IMR-90 (cell line): ENCODE data around the gene ACTA2. TPM values are rescaled to one million over a fixed set of nuclear protein-coding genes. Genes with fewer than 3 reads are reported as not detected.

ENCODE experiments used
- ATAC-seq: fragments of 200-7000 bp; cut with Tn5 transposase; 2 replicates; pipeline ENCODE4 v1.9.1; 2020; ENCODE audit warnings: low read depth, mild to moderate bottlenecking, moderate library complexity
- BruUV-seq: library from RNA; stranded (reverse); fragments of 400-500 nt; replicated peaks from 2 replicates; lab custom pipeline; 2021; lab: Mats Ljungman, UMichigan
- CTCF ChIA-PET: fragments of 300-600 bp; formaldehyde crosslinking; extraction: SDS; loops from one replicate; lab custom pipeline; 2021; ENCODE audit warnings: antibody characterized with exemption; lab: Yijun Ruan, JAX
- POLR2A ChIA-PET: fragments of 300-600 bp; sonication (Branson Sonifier 250); formaldehyde crosslinking; loops from one replicate; lab custom pipeline; 2022; ENCODE audit warnings: antibody characterized with exemption; ENCODE audit not compliant: unreplicated experiment; lab: Charles Lee
- DNase-seq: peaks from one replicate; pipeline ENCODE4 v3.0.0; 2013
- H2AFZ ChIP-seq: replicated peaks from 2 replicates; pipeline ENCODE3; 2013; ENCODE audit warnings: low read length, mild to moderate bottlenecking; ENCODE audit not compliant: poor library complexity
- H2AK5ac ChIP-seq: 2 replicates; pipeline ENCODE4 v1.6.1; 2013; ENCODE audit warnings: low read depth, low read length, inconsistent platforms
- H2AK9ac ChIP-seq: replicated peaks from 2 replicates; pipeline ENCODE3; 2013; ENCODE audit warnings: mild to moderate bottlenecking, low read depth, low read length, moderate library complexity; ENCODE audit not compliant: poor library complexity
- H2BK120ac ChIP-seq: 2 replicates; pipeline ENCODE4 v1.6.1; 2013; ENCODE audit warnings: low read depth, low read length, inconsistent platforms
- H2BK15ac ChIP-seq: 3 replicates; pipeline ENCODE4 v1.6.1; 2013; ENCODE audit warnings: low read depth, low read length, inconsistent platforms
- H2BK20ac ChIP-seq: 2 replicates; pipeline ENCODE4 v1.6.1; 2013; ENCODE audit warnings: low read depth, mild to moderate bottlenecking, inconsistent platforms, low read length, moderate library complexity
- H2BK5ac ChIP-seq: 2 replicates; pipeline ENCODE4 v1.6.1; 2013; ENCODE audit warnings: mild to moderate bottlenecking, low read depth, low read length, inconsistent platforms; ENCODE audit not compliant: poor library complexity, severe bottlenecking
- H3K14ac ChIP-seq: replicated peaks from 2 replicates; pipeline ENCODE4 v1.6.1; 2013; ENCODE audit warnings: low read depth, low read length, inconsistent platforms
- H3K18ac ChIP-seq: 2 replicates; pipeline ENCODE4 v1.6.1; 2013; ENCODE audit warnings: low read depth, low read length, control low read depth
- H3K23ac ChIP-seq: 2 replicates; pipeline ENCODE4 v1.6.1; 2013; ENCODE audit warnings: low read depth, low read length, inconsistent platforms
- H3K27ac ChIP-seq: 2 replicates; pipeline ENCODE4 v1.5.1; 2013; ENCODE audit warnings: mild to moderate bottlenecking, control low read depth, low read length; ENCODE audit not compliant: insufficient read depth
- H3K27me3 ChIP-seq: 2 replicates; pipeline ENCODE4 v1.6.1; 2013; ENCODE audit warnings: low read length; ENCODE audit not compliant: control insufficient read depth, insufficient read depth
- H3K36me3 ChIP-seq: 2 replicates; pipeline ENCODE4 v1.6.1; 2013; ENCODE audit warnings: low read length, mixed read lengths; ENCODE audit not compliant: control insufficient read depth, insufficient read depth
- H3K4ac ChIP-seq: 2 replicates; pipeline ENCODE4 v1.6.1; 2013; ENCODE audit warnings: low read depth, low read length, inconsistent platforms
- H3K4me1 ChIP-seq: 2 replicates; pipeline ENCODE4 v1.6.1; 2013; ENCODE audit warnings: low read length, mixed read lengths; ENCODE audit not compliant: control insufficient read depth, insufficient read depth
- H3K4me2 ChIP-seq: 2 replicates; pipeline ENCODE4 v1.6.1; 2013; ENCODE audit warnings: low read depth, mild to moderate bottlenecking, control low read depth, low read length, moderate library complexity
- H3K4me3 ChIP-seq: 2 replicates; pipeline ENCODE4 v1.5.1; 2013; ENCODE audit warnings: low read depth, mild to moderate bottlenecking, control low read depth, low read length, moderate library complexity; ENCODE audit not compliant: insufficient read depth
- H3K56ac ChIP-seq: 2 replicates; pipeline ENCODE4 v1.6.1; 2013; ENCODE audit warnings: low read length, inconsistent platforms; ENCODE audit not compliant: insufficient read depth; ENCODE audit errors: extremely low read depth
- H3K79me1 ChIP-seq, 2 experiments: 2 replicates each; pipeline ENCODE4 v1.6.1; 2013; ENCODE audit warnings: low read length in 2 of 2, inconsistent platforms in 1 of 2, low read depth in 1 of 2
- H3K9ac ChIP-seq: 2 replicates; pipeline ENCODE4 v1.6.1; 2013; ENCODE audit warnings: low read depth, low read length, control low read depth
- H3K9me1 ChIP-seq: 2 replicates; pipeline ENCODE4 v1.6.1; 2013; ENCODE audit warnings: low read length, inconsistent platforms; ENCODE audit not compliant: insufficient read depth
- H3K9me3 ChIP-seq: 2 replicates; pipeline ENCODE4 v1.6.1; 2013; ENCODE audit warnings: low read length; ENCODE audit not compliant: control insufficient read depth, insufficient read depth
- H4K20me1 ChIP-seq: 2 replicates; pipeline ENCODE4 v1.6.1; 2013; ENCODE audit warnings: low read length, inconsistent platforms; ENCODE audit not compliant: insufficient read depth
- H4K5ac ChIP-seq: 2 replicates; pipeline ENCODE4 v1.6.1; 2013; ENCODE audit warnings: mild to moderate bottlenecking, low read depth, low read length, control low read depth
- H4K8ac ChIP-seq, 2 experiments: 2 replicates each; pipeline ENCODE4 v1.6.1; 2013; ENCODE audit warnings: low read depth in 2 of 2, low read length in 2 of 2, control low read depth in 1 of 2, inconsistent platforms in 1 of 2
- H4K91ac ChIP-seq: 2 replicates; pipeline ENCODE4 v1.6.1; 2013; ENCODE audit warnings: low read depth, low read length, inconsistent platforms; ENCODE audit not compliant: insufficient read depth
- BHLHE40 ChIP-seq: fragments of 150-350 bp; IDR thresholded peaks from 2 replicates; pipeline ENCODE4 v1.6.1; 2016; ENCODE audit warnings: mild to moderate bottlenecking, low read depth, low read length
- CHD1 ChIP-seq: IDR thresholded peaks from 2 replicates; pipeline ENCODE4 v1.6.1; 2012; ENCODE audit warnings: low read depth, low read length, improper control_type of control experiment
- CTCF ChIP-seq: conservative IDR thresholded peaks from 2 replicates; pipeline ENCODE4 v1.5.1; 2012; ENCODE audit warnings: mild to moderate bottlenecking, low read depth, low read length, improper control_type of control experiment
- ELK1 ChIP-seq: fragments of 150-350 bp; IDR thresholded peaks from 2 replicates; pipeline ENCODE4 v1.6.1; 2016; ENCODE audit warnings: low read depth, mild to moderate bottlenecking, low read length, moderate library complexity, borderline replicate concordance
- MXI1 ChIP-seq: IDR thresholded peaks from 2 replicates; pipeline ENCODE4 v1.6.1; 2012; ENCODE audit warnings: low read depth, mild to moderate bottlenecking, low read length, moderate library complexity, borderline replicate concordance
- USF2 ChIP-seq: fragments of 150-350 bp; IDR thresholded peaks from 2 replicates; pipeline ENCODE4 v1.6.1; 2017; ENCODE audit warnings: mild to moderate bottlenecking, antibody characterized with exemption, low read length, low read depth
- WGBS, 2 experiments: methylation state at CpG; one replicate each; pipeline versions ENCODE4 v1.1.5 to v1.1.7; 2013; ENCODE audit warnings: missing lambda C conversion rate in 2 of 2; ENCODE audit not compliant: insufficient read length in 1 of 2; ENCODE audit errors: extremely low coverage in 2 of 2; 5-methylcytosine and 5-hydroxymethylcytosine counted together
- dilution Hi-C: fragments of 300-500 bp; cut with HindIII; formaldehyde crosslinking; loops from one replicate; pipeline ENCODE4 v1.14.3; 2018; ENCODE audit warnings: low sequenced_read_pairs; ENCODE audit not compliant: unreplicated experiment
- in situ Hi-C: fragments of 300-500 bp; cut with MboI; formaldehyde crosslinking; loops from 3 replicates; pipeline ENCODE4 v1.14.3; 2019; ENCODE audit warnings: low sequenced_read_pairs, inconsistent platforms, mixed read lengths
- intact Hi-C: fragments of 100-400 bp; cut with micrococcal nuclease; formaldehyde crosslinking; loops from 2 replicates; pipeline ENCODE4 v1.10.0; 2022
- polyA plus RNA-seq, 3 experiments: library from polyadenylated mRNA; depleted of rRNA; stranded (reverse); fragments of >200 nt; gene quantifications; 2 replicates each; pipeline ENCODE4 v1.2.3, GENCODE V29; 2012; ENCODE audit warnings: low replicate concordance in 1 of 3
- total RNA-seq: library from RNA; depleted of rRNA; stranded (reverse); fragments of >200 nt; gene quantifications from 2 replicates; pipeline ENCODE4 v1.2.3, GENCODE V29; 2012

Gene ACTA2
- total and polyA plus RNA-seq, 2 of the 4 experiments (the other 2 are of a cell fraction) = 978 to 1,235 TPM

GRCh38 chr10:88898727-88899126 lies 53.8 kb downstream of the ACTA2 start:
- CTCF ChIA-PET = no interaction called here
- H3K4me1 ChIP-seq = peaks cover 36% of the 10 kb centered on the region

More at GRCh38 chr10:88898727-88899126, 53.8 kb downstream of the ACTA2 start:
- H4K20me1 ChIP-seq = no peaks in the 10 kb centered on the region; the same call in 1 of the 2 replicates
- ATAC-seq (no peak), DNase-seq (no peak)
- peak overlapping the region; percentile 9 for H2BK5ac ChIP-seq
- no peak overlapping the region for H3K56ac ChIP-seq
- intact Hi-C loops (no loop called here), dilution Hi-C loops (no loop called here), in situ Hi-C loops (no loop called here)
- TF ChIP-seq BHLHE40 (no peak), MXI1 (no peak), ELK1 (no peak), CTCF (no peak), USF2 (no peak), CHD1 (no peak)
- H2AK5ac ChIP-seq = peak overlapping the region; percentile 54; the same call in 1 of the 2 replicates
- no peak overlapping the region for H3K4me3 ChIP-seq
- H3K4me2 ChIP-seq = no peak overlapping the region
- peaks cover 23% of the 10 kb centered on the region for H3K9me1 ChIP-seq
- no peaks in the 10 kb centered on the region for H3K27me3 ChIP-seq
- BruUV-seq = no TSS peak
- POLR2A ChIA-PET = no interaction called here
- no peak overlapping the region for H2AK9ac ChIP-seq
- H3K4ac ChIP-seq = peak overlapping the region; percentile 52
- peaks cover 16% of the 10 kb centered on the region for H3K36me3 ChIP-seq
- H4K91ac ChIP-seq = no peak overlapping the region
- H2BK120ac ChIP-seq = peak overlapping the region; percentile 28; the same call in 1 of the 2 replicates
- H2BK20ac ChIP-seq = peak overlapping the region; percentile 48; the same call in 1 of the 2 replicates
- H3K9me3 ChIP-seq = no peaks in the 10 kb centered on the region
- WGBS, 2 experiments = no CpG with 5 or more reads among the region's 3 CpGs
- peaks cover 50 to 80% of the 10 kb centered on the region in 2 experiments for H3K79me1 ChIP-seq
- H4K5ac ChIP-seq = peak overlapping the region; percentile 3
- peak overlapping the region; percentile 26; the same call in 1 of the 2 replicates for H3K23ac ChIP-seq
- no peak overlapping the region for H3K9ac ChIP-seq
- peak overlapping the region; percentile 20; the same call in 1 of the 2 replicates for H3K27ac ChIP-seq
- H3K18ac ChIP-seq = peak overlapping the region; percentile 1; the same call in 1 of the 2 replicates
- peak overlapping the region; percentile 18; the same call in 2 of the 3 replicates for H2BK15ac ChIP-seq
- no peak overlapping the region; the same call in 1 of the 2 replicates for H3K14ac ChIP-seq
- H4K8ac ChIP-seq = peak overlapping the region in 1 of 2 experiments; percentile 50; a peak in 1 of 4 replicates
- H2AFZ ChIP-seq = no peak overlapping the region
